Esophagus muscularis mucosa (tissue), 4 donors: Measurements from ENCODE around the gene CCDC61. TPM values are rescaled to one million over a fixed set of nuclear protein-coding genes. Genes with fewer than 3 reads are reported as not detected.

ENCODE experiments used
- DNase-seq: peaks from one replicate; pipeline ENCODE4 v3.0.0-alpha.2; 2017; ENCODE audit errors: extremely low spot score
- H3K27ac ChIP-seq, 4 donors: fragments of 200-600 bp; sonication (generic); replicated peaks in 1 of 4; 1 replicate in 3 of 4; 2 replicates in 1 of 4; pipeline ENCODE4 v1.5.1; 2016 to 2019; ENCODE audit warnings: mild to moderate bottlenecking in 1 of 4
- H3K27me3 ChIP-seq, 4 donors: fragments of 200-600 bp; sonication (generic); one replicate each; pipeline versions ENCODE4 v1.5.1 to v1.6.0; 2016 to 2019
- H3K36me3 ChIP-seq, 4 donors: fragments of 200-600 bp; sonication (generic); one replicate each; pipeline ENCODE4 v1.5.1; 2016 to 2019
- H3K4me1 ChIP-seq, 4 donors: fragments of 200-600 bp; sonication (generic); one replicate each; pipeline ENCODE4 v1.5.1; 2016 to 2019
- H3K4me3 ChIP-seq, 4 donors: fragments of 200-600 bp; sonication (generic); 1 replicate in 2 of 4; 2 replicates in 2 of 4; pipeline ENCODE4 v1.5.1; 2016 to 2019; ENCODE audit warnings: mild to moderate bottlenecking in 4 of 4, moderate library complexity in 1 of 4
- H3K9me3 ChIP-seq, 4 donors: fragments of 200-600 bp; sonication (generic); 1 replicate in 3 of 4; 2 replicates in 1 of 4; pipeline ENCODE4 v1.5.1; 2016 to 2019
- EP300 ChIP-seq: sonication (generic); formaldehyde crosslinking; IDR thresholded peaks from one replicate; pipeline ENCODE4 v1.6.1; 2017; ENCODE audit warnings: antibody characterized with exemption
- POLR2A ChIP-seq: fragments of 450-650 bp; IDR thresholded peaks from one replicate; pipeline ENCODE4 v1.6.1; 2017; ENCODE audit warnings: antibody characterized with exemption, moderate library complexity, mild to moderate bottlenecking, low read depth
- POLR2AphosphoS5 ChIP-seq, 2 donors: sonication (generic); formaldehyde crosslinking; IDR thresholded peaks; one replicate each; pipeline ENCODE4 v1.6.1; 2017; ENCODE audit warnings: antibody characterized with exemption in 2 of 2
- whole genome bisulfite sequencing: methylation state at CpG from one replicate; pipeline ENCODE4 v1.1.5; 2018; 5-methylcytosine and 5-hydroxymethylcytosine counted together
- intact Hi-C: fragments of 100-400 bp; cut with DNase I; formaldehyde crosslinking; loops from one replicate; pipeline ENCODE4 v1.15.1; 2023
- total RNA-seq, 4 donors: library from RNA; depleted of rRNA; stranded (reverse); fragments of >200 nt; gene quantifications; one replicate each; pipeline versions ENCODE4 v1.1.0 to v1.2.1, GENCODE V29; 2016
- TF ChIP-seq, protein P1 (sequence below), 3 experiments: fragments of 200-600 bp in 2 of 3; fragments of 450-650 bp in 1 of 3; sonication (generic) in 2 of 3; IDR thresholded peaks; one replicate each; pipeline ENCODE4 v1.5.1; 2017 to 2019; ENCODE audit warnings: antibody characterized with exemption in 3 of 3, mild to moderate bottlenecking in 2 of 3, moderate library complexity in 1 of 3

CCDC61 gene
- total RNA-seq, 4 donors from 2014 or later = 5.3 to 9.6 (median 8.6) TPM

DNA sequence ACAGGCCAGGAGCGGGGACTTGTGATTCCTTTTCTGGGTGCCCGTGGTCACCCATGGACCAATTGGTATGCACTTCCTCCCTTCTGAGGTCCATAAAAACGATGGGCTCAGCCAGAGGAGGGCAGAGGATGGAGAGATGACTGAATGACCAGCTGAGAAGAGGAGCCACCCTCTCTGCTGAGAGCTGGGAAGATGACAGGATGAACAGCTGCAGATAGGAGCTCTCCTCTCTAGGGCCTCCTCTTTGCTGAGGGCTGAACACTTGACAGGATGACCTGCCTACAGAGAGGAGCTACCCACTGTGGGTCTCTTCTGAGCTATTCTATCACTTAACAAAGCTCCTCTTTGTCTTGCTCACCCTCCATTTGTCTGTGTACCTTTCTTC, 41.5 kb downstream of the CCDC61 start:
- H3K4me1 ChIP-seq = no peaks in the 10 kb centered on the region
- TF ChIP-seq, protein P1, sequence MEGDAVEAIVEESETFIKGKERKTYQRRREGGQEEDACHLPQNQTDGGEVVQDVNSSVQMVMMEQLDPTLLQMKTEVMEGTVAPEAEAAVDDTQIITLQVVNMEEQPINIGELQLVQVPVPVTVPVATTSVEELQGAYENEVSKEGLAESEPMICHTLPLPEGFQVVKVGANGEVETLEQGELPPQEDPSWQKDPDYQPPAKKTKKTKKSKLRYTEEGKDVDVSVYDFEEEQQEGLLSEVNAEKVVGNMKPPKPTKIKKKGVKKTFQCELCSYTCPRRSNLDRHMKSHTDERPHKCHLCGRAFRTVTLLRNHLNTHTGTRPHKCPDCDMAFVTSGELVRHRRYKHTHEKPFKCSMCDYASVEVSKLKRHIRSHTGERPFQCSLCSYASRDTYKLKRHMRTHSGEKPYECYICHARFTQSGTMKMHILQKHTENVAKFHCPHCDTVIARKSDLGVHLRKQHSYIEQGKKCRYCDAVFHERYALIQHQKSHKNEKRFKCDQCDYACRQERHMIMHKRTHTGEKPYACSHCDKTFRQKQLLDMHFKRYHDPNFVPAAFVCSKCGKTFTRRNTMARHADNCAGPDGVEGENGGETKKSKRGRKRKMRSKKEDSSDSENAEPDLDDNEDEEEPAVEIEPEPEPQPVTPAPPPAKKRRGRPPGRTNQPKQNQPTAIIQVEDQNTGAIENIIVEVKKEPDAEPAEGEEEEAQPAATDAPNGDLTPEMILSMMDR (IDR thresholded peaks at IDR 0.05) = no peak
- no peak for TF ChIP-seq POLR2AphosphoS5 (IDR thresholded peaks at IDR 0.05)
- no peak for TF ChIP-seq POLR2A
- TF ChIP-seq EP300 = no peak
- no peaks in the 10 kb centered on the region for H3K9me3 ChIP-seq
- no peaks in the 10 kb centered on the region for H3K36me3 ChIP-seq
- H3K27ac ChIP-seq = no peak overlapping the region
- intact Hi-C loops = no loop called here
- DNase-seq = no peak
- no peak overlapping the region for H3K4me3 ChIP-seq
- peaks cover 0 to 41% (median 7%) of the 10 kb centered on the region in 4 donors for H3K27me3 ChIP-seq
- 69% methylated on average over 3 of the region's 3 CpGs for WGBS

DNA sequence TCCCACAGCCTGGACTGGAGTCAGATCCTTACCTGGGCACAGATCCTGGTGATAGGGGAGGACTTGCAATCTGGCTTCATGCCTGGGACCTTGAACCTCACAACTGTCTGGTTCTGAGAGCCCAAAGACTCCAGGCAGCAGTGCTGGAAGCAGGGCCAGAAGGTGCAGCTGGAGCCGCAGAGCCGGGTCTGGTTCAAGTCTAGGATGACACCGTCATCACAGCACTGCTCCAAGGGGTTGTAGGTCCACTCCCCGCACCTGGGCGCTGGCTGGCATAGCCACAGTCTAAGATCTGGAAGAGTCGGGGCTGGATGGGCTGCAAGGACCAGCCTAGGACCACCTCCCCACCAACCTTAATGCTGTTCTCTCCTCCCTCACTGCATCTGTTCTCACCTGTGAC, 44.9 kb downstream of the CCDC61 start:
- TF ChIP-seq POLR2AphosphoS5 (IDR thresholded peaks at IDR 0.05) (no peak), EP300 (no peak), POLR2A (no peak)
- TF ChIP-seq, protein P1 (IDR thresholded peaks at IDR 0.05) = no peak
- Histone ChIP-seq H3K27ac (no peak overlapping the region), H3K4me1 (no peaks in the 10 kb centered on the region), H3K27me3 (peaks cover 0 to 71% (median 10%) of the 10 kb centered on the region in 4 donors), H3K4me3 (no peak overlapping the region), H3K36me3 (no peaks in the 10 kb centered on the region), H3K9me3 (no peaks in the 10 kb centered on the region)
- WGBS = 93% methylated on average over 3 of the region's 6 CpGs
- no peak for DNase-seq
- intact Hi-C loops = no loop called here

GRCh38 chr19:46040952-46041500, 45.8 kb downstream of the CCDC61 start, which contains the start of gene IGFL4:
IGFL4 (minus strand) TSS chr19:46041002; CDS start chr19:46040962, 40 bp downstream.
- Histone ChIP-seq H3K9me3 (no peaks in the 10 kb centered on the region), H3K27me3 (peaks cover 0 to 69% (median 10%) of the 10 kb centered on the region in 4 donors), H3K36me3 (no peaks in the 10 kb centered on the region), H3K4me1 (no peaks in the 10 kb centered on the region), H3K27ac (no peak within 1 kb of the TSS), H3K4me3 (no peak within 1 kb of the TSS)
- TF ChIP-seq POLR2A (no peak), EP300 (no peak), POLR2AphosphoS5 (IDR thresholded peaks at IDR 0.05) (no peak)
- TF ChIP-seq, protein P1 (IDR thresholded peaks at IDR 0.05) = no peak
- intact Hi-C loops = no loop called here
- DNase-seq = no peak
- WGBS = 52% methylated on average over 7 of the region's 7 CpGs

DNA sequence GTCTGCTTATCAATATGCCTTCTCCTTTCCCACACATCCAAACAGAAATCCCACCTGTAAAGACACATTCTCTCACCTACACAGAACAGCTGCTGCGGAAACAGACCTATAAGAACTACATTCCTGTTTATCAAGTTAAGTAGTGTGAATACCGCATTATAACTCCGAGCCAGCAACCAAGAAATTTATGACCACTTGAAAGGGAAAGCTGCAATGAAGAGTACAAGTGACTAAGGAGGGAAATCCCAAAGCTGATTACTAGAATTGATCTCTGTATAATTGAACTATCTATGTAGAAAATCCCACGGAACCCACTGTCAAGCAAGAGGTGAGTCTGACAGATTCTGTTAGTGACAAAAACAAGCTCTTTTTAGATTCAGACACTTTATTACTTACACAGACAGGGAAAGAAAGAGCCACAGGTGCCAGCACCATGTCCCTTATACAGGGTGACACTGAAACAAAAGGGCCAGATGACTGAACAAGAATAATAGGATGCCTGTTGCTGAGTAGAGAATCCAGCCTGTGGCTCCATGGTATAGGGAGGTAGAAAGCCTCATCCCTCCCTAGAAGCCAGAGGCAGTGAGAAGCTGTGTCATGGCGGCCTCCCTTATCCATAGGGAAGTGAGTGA, 47.1 kb downstream of the CCDC61 start:
- 89% methylated on average over 5 of the region's 5 CpGs for WGBS
- peaks cover 0 to 59% (median 9%) of the 10 kb centered on the region in 4 donors for H3K27me3 ChIP-seq
- no peak overlapping the region for H3K27ac ChIP-seq
- no peaks in the 10 kb centered on the region for H3K9me3 ChIP-seq
- no peaks in the 10 kb centered on the region for H3K36me3 ChIP-seq
- DNase-seq = no peak
- intact Hi-C loops = no loop called here
- no peak for TF ChIP-seq POLR2A
- no peak for TF ChIP-seq EP300
- TF ChIP-seq, protein P1 (IDR thresholded peaks at IDR 0.05) = no peak
- no peak for TF ChIP-seq POLR2AphosphoS5 (IDR thresholded peaks at IDR 0.05)
- H3K4me3 ChIP-seq = no peak overlapping the region
- no peaks in the 10 kb centered on the region for H3K4me1 ChIP-seq
